HepG2 (cell line): ENCODE measurements around the gene SLC8A2.

Experiments used
- IRF1 ChIP-seq: sonication (generic); formaldehyde crosslinking; IDR thresholded peaks from 2 replicates; pipeline ENCODE4 v1.4.0; 2020; ENCODE audit warnings: low read depth, mild to moderate bottlenecking, missing genetic modification reagents
- RAD21 ChIP-seq: fragments of 450-650 bp; formaldehyde crosslinking; IDR thresholded peaks from 2 replicates; pipeline ENCODE4 v1.5.0; 2020; ENCODE audit warnings: mild to moderate bottlenecking
- THRA ChIP-seq: sonication (generic); formaldehyde crosslinking; IDR thresholded peaks from 2 replicates; pipeline ENCODE4 v1.4.0; 2020; ENCODE audit warnings: missing genetic modification reagents, borderline replicate concordance
- ZBTB7A ChIP-seq: sonication (generic); formaldehyde crosslinking; IDR thresholded peaks from 2 replicates; pipeline ENCODE4 v1.8.0; 2022; ENCODE audit warnings: mild to moderate bottlenecking, missing genetic modification reagents
- ZNF256 ChIP-seq: sonication (generic); formaldehyde crosslinking; conservative IDR thresholded peaks from 2 replicates; pipeline ENCODE4 v1.4.0; 2020; ENCODE audit warnings: missing genetic modification reagents

- TF ChIP-seq ZNF256 (CRISPR knock-in tag) (no peak), IRF1 (no peak), ZBTB7A (CRISPR knock-in tag) (no peak), THRA (CRISPR knock-in tag) (no peak), RAD21 (no peak)
Observed at GRCh38 chr19:47461876-47462275, 9.8 kb downstream of the SLC8A2 start.
